Stomach (tissue), 9 donors: ENCODE measurements around the gene CDH2. TPM values are rescaled to one million over a fixed set of nuclear protein-coding genes. Genes with fewer than 3 reads are reported as not detected.

Experiments
- DNase-seq, 2 donors: peaks; one replicate each; pipeline versions ENCODE4 v3.0.0 to v3.0.0-alpha.2; 2013 to 2019
- H3K27ac ChIP-seq, 5 donors: fragments of 200-600 bp in 4 of 5; sonication (generic) in 4 of 5; one replicate each; pipeline ENCODE4 v1.5.1; 2013 to 2019; ENCODE audit warnings: mild to moderate bottlenecking in 1 of 5, moderate library complexity in 1 of 5
- H3K27me3 ChIP-seq, 3 donors: fragments of 200-600 bp; sonication (generic); one replicate each; pipeline ENCODE4 v1.5.1; 2017 to 2019; ENCODE audit warnings: mixed run types in 1 of 3
- H3K36me3 ChIP-seq, 4 donors: fragments of 200-600 bp; sonication (generic); 1 replicate in 3 of 4; 2 replicates in 1 of 4; pipeline ENCODE4 v1.5.1; 2016 to 2019
- H3K4me1 ChIP-seq, 4 donors: fragments of 200-600 bp; sonication (generic); one replicate each; pipeline ENCODE4 v1.5.1; 2016 to 2019
- H3K4me3 ChIP-seq, 4 donors: fragments of 200-600 bp; sonication (generic) in 3 of 4; one replicate each; pipeline ENCODE4 v1.5.1; 2016 to 2019; ENCODE audit warnings: mild to moderate bottlenecking in 1 of 4
- H3K9me3 ChIP-seq, 4 donors: fragments of 200-600 bp; sonication (generic); one replicate each; pipeline ENCODE4 v1.5.1; 2016 to 2019
- EP300 ChIP-seq: sonication (generic); formaldehyde crosslinking; IDR thresholded peaks from one replicate; pipeline ENCODE4 v1.6.1; 2017; ENCODE audit warnings: antibody characterized with exemption
- POLR2A ChIP-seq, 4 donors: fragments of 450-650 bp; IDR thresholded peaks; one replicate each; pipeline ENCODE4 v1.6.1; 2016; ENCODE audit warnings: antibody characterized with exemption in 4 of 4, control low read depth in 2 of 4, mild to moderate bottlenecking in 1 of 4, moderate library complexity in 1 of 4
- POLR2AphosphoS5 ChIP-seq, 3 donors: sonication (generic); formaldehyde crosslinking; IDR thresholded peaks; one replicate each; pipeline ENCODE4 v1.6.1; 2016; ENCODE audit warnings: antibody characterized with exemption in 3 of 3
- WGBS, 5 donors: extraction: QIAGEN DNeasy Blood & Tissue Kit in 3 of 5; methylation state at CpG; one replicate each; pipeline versions ENCODE4 v1.1.5 to v1.1.7; 2013 to 2018; 5-methylcytosine and 5-hydroxymethylcytosine counted together
- intact Hi-C: fragments of 100-400 bp; cut with DNase I; formaldehyde crosslinking; loops from one replicate; pipeline ENCODE4 v1.15.1; 2023; ENCODE audit warnings: low total_unique reads
- polyA plus RNA-seq, 3 donors: library from polyadenylated mRNA; stranded (reverse); fragments of 200-250 nt; gene quantifications; one replicate each; pipeline ENCODE4 v1.2.3, GENCODE V29; 2013
- total RNA-seq, 5 donors: library from RNA; depleted of rRNA; stranded (reverse); fragments of >200 nt; gene quantifications; one replicate each; pipeline versions ENCODE4 v1.1.0 to v1.2.3, GENCODE V29; 2014 to 2016
- TF ChIP-seq, protein P1 (sequence below), 7 experiments: fragments of 450-650 bp in 4 of 7; fragments of 200-600 bp in 3 of 7; sonication (generic) in 3 of 7; IDR thresholded peaks; one replicate each; pipeline ENCODE4 v1.5.1; 2016 to 2019; ENCODE audit warnings: antibody characterized with exemption in 7 of 7, control low read depth in 2 of 7, mild to moderate bottlenecking in 1 of 7
- donor health status: healthy with polysubstance abuse.
- donor health status: Bipolar disorder and iron deficiency.
- donor health status: healthy.

The CDH2 gene
- total and polyA plus RNA-seq, 8 donors, result 0.58 to 21.9 (median 5.7) TPM

- WGBS, 5 donors, result 0 to 100% (median 90%) methylated on average over 1 of the region's 1 CpG
- TF ChIP-seq POLR2AphosphoS5 (IDR thresholded peaks at IDR 0.05) (no peak), POLR2A (IDR thresholded peaks at IDR 0.05) (no peak), EP300 (no peak)
- TF ChIP-seq, protein P1, sequence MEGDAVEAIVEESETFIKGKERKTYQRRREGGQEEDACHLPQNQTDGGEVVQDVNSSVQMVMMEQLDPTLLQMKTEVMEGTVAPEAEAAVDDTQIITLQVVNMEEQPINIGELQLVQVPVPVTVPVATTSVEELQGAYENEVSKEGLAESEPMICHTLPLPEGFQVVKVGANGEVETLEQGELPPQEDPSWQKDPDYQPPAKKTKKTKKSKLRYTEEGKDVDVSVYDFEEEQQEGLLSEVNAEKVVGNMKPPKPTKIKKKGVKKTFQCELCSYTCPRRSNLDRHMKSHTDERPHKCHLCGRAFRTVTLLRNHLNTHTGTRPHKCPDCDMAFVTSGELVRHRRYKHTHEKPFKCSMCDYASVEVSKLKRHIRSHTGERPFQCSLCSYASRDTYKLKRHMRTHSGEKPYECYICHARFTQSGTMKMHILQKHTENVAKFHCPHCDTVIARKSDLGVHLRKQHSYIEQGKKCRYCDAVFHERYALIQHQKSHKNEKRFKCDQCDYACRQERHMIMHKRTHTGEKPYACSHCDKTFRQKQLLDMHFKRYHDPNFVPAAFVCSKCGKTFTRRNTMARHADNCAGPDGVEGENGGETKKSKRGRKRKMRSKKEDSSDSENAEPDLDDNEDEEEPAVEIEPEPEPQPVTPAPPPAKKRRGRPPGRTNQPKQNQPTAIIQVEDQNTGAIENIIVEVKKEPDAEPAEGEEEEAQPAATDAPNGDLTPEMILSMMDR (IDR thresholded peaks at IDR 0.05), result no peak
- no peaks in the 10 kb centered on the region for H3K36me3 ChIP-seq
- no peaks in the 10 kb centered on the region for H3K4me1 ChIP-seq
- intact Hi-C loops, result no loop called here
- no peak overlapping the region for H3K4me3 ChIP-seq
- H3K9me3 ChIP-seq, result no peaks in the 10 kb centered on the region
- no peaks in the 10 kb centered on the region for H3K27me3 ChIP-seq
- no peak overlapping the region for H3K27ac ChIP-seq
- DNase-seq, result no peak
Measured at GRCh38 chr18:28067346-28067745, 109.6 kb downstream of the CDH2 start.

GRCh38 chr18:28065793-28066186 is 111.1 kb downstream of the CDH2 start:
- no peak for DNase-seq
- intact Hi-C loops, result no loop called here
- Histone ChIP-seq H3K27ac (no peak overlapping the region), H3K9me3 (no peaks in the 10 kb centered on the region), H3K27me3 (no peaks in the 10 kb centered on the region), H3K4me1 (no peaks in the 10 kb centered on the region), H3K36me3 (no peaks in the 10 kb centered on the region), H3K4me3 (no peak overlapping the region)
- 83 to 91% (median 87%) methylated on average over 3 of the region's 3 CpGs for WGBS, 5 donors
- no peak for TF ChIP-seq EP300
- TF ChIP-seq POLR2AphosphoS5 (IDR thresholded peaks at IDR 0.05), result no peak
- TF ChIP-seq POLR2A (IDR thresholded peaks at IDR 0.05), result no peak
- TF ChIP-seq, protein P1 (IDR thresholded peaks at IDR 0.05), result no peak

DNA sequence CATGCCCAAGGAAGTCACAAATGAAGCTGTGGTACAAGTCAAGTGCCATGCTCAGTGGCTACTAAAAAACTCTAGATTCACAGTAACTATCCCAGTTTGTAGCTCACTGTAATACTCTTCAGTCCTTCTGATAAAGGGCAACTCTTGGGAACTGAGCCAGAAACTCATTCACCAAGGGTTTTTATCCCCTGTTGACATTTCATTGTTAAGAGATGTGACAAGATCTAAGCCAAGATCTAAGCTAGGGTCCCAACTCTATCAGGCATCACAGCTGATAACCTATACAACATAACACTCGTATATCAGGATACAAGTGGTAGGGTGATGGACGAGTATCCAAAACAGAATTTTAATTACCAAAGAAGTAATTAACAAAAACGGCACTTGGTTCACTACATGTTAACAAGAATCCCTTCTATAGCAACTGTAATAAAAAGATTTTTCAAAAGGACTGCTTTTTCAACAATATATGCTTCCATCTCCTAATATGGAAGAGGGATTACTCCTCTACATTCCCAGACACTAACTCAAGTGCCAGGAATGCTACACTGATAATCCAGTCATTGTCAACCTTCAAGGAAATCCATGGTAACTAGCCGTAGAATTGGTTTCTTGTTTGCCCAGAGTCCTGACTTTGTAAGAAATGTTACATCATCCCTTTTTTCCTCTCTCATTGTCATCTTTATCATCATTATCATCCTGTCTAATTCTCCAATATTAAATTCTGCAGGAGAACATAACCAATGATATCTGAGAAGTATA is 111.7 kb downstream of the CDH2 start:
- H3K4me3 ChIP-seq, result no peak overlapping the region
- 47 to 61% (median 54%) methylated on average over 4 of the region's 4 CpGs for WGBS, 5 donors
- H3K36me3 ChIP-seq, result no peaks in the 10 kb centered on the region
- no peaks in the 10 kb centered on the region for H3K4me1 ChIP-seq
- no peak overlapping the region for H3K27ac ChIP-seq
- H3K9me3 ChIP-seq, result no peaks in the 10 kb centered on the region
- no peaks in the 10 kb centered on the region for H3K27me3 ChIP-seq
- no peak for DNase-seq
- TF ChIP-seq POLR2AphosphoS5 (IDR thresholded peaks at IDR 0.05) (no peak), POLR2A (IDR thresholded peaks at IDR 0.05) (no peak), EP300 (no peak)
- intact Hi-C loops, result no loop called here

- 74 to 88% (median 79%) methylated on average over 2 of the region's 2 CpGs for WGBS, 5 donors
- no peaks in the 10 kb centered on the region for H3K36me3 ChIP-seq
Measured at GRCh38 chr18:28063926-28064325, 113.0 kb downstream of the CDH2 start.

More at GRCh38 chr18:28063926-28064325, 113.0 kb downstream of the CDH2 start:
- DNase-seq, result no peak
- Histone ChIP-seq H3K4me1 (no peaks in the 10 kb centered on the region), H3K27ac (no peak overlapping the region), H3K9me3 (no peaks in the 10 kb centered on the region), H3K27me3 (no peaks in the 10 kb centered on the region), H3K4me3 (no peak overlapping the region)
- TF ChIP-seq POLR2A (IDR thresholded peaks at IDR 0.05) (no peak), EP300 (no peak), POLR2AphosphoS5 (IDR thresholded peaks at IDR 0.05) (no peak)
- TF ChIP-seq, protein P1 (IDR thresholded peaks at IDR 0.05), result no peak
- intact Hi-C loops, result no loop called here
